GM18498 (cell line): Measurements from ENCODE around the gene P2RX3.

ENCODE experiments used
- ATAC-seq: cut with Tn5 transposase; IDR thresholded peaks from one replicate; pipeline ENCODE4 v1.9.1; 2021; ENCODE audit warnings: mild to moderate bottlenecking, moderate library complexity; ENCODE audit not compliant: unreplicated experiment

Gene P2RX3

DNA sequence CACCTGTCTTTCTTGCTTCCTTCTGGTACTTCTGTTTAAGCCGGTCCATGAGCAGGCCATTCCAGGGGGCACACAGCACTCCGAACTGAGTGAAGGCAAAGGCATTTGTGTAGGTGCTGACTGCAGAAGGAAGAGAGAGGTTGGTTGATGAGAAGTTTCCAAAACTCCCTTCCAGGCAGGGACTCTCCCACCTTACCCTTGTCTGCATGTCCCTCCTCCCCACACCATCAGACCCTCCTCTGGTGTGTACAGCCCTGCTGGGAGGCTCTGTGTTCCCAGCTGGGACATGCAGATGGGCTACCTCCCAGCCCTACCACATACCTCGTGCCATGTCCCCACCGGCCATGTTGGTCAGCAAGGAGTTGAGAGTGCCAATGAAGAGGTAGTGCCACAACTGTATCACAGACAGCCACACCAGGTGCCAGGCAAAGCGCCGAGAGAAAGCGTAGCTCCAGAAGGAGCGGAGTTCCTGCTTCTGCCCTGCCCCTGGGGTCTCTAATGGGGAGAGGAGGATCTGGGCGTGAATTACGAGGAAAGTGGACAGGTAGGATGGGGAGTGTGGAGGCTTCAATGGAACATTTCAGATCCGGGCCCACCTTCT lies 76.6 kb downstream of the P2RX3 start:
- ATAC-seq, result no peak

DNA sequence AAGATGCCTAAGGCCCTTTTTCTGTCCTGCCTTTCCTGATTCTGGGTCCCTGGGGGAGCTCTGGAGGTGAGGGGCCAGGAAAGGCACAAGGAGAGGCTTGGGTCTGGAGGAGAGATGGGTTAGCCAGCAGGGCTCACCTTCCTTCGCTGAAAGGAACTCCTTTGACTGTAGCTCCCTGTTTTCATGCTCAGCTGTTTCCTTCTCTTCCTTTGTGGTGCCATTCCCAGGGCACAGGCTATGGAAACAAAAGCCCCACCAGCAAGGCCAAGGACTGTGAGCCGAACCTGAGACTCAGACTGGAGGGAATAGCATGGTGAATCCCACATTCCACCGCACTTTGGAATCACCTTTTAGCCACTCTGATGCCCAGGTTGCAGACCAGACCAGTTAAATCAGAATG lies 78.3 kb downstream of the P2RX3 start:
- ATAC-seq, result no peak

DNA sequence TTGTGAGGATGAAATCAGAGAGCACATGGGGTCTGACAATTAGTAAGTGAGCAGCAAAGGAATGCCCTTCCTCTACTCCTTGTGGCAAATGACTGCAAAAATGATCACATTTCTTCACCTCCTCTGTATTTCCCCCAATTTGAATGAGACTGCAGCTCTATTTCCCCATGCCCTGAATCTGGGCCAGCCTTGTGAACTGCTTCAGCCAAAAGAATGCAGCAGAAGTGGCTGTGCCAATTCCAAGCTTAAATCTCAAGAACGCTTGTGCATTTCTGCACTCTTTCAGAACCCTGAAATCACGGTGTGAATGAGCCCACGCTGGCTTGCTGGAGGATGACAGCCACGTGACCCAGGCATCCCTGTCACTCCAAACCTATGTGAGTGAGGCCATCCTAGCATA lies 78.9 kb downstream of the P2RX3 start:
- ATAC-seq, result no peak

DNA sequence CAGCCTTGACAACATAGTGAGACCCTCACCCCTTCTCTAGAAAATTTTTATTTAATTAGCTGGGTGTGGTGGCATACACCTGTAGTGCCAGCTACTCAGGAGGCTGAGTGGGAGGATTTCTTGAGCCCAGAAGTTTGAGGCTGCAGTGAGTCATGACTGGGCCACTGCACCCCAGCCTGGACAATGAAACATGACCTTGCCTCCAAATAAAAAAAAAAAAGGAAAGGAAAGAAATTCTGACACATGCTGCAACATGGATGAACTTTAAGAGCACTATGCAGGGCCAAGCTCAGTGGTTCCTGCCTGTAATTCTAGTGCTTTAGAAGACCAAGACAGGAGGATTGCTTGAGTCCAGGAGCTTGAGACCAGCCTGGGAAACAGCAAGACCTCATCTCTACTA lies 80.0 kb downstream of the P2RX3 start:
- ATAC-seq, result no peak

DNA sequence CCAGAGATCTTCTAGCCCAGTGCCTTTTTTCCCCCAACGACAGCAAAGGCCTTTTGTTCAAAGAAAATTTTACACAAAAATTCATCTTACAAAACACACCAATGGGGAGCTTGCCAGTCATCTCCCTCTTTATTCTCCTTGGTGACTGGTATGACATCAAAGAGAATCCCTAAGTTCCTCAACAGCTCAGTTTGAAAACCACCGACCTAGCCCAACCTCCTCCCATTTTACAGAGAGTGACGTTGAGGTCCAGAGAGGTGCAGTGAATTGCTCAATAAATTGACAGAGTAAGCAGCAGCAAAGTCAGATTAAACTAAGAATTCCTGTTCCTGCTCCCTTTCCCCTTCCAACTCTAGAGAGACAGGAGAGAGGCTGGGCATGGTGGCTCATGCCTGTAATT lies 81.0 kb downstream of the P2RX3 start:
- ATAC-seq, result no peak

DNA sequence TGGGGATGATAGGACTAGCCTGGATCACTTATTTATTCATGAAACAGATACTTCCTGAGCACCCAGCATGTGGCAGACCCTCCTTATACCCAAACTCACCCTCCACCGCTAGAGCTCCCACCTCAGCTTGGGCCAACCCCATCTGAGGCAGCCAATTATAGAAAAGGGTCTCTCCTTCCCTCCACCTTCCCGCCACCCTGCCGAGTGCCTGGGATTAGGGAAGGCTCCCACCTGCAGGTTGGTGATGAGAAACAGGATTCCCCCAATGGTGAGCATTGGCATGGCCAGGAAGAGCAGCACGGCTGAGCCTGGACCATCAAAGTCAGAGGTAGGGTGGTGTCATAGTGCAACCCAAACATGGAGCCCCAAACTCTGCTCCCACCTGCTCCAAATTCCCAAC lies 82.9 kb downstream of the P2RX3 start:
- no peak for ATAC-seq

DNA sequence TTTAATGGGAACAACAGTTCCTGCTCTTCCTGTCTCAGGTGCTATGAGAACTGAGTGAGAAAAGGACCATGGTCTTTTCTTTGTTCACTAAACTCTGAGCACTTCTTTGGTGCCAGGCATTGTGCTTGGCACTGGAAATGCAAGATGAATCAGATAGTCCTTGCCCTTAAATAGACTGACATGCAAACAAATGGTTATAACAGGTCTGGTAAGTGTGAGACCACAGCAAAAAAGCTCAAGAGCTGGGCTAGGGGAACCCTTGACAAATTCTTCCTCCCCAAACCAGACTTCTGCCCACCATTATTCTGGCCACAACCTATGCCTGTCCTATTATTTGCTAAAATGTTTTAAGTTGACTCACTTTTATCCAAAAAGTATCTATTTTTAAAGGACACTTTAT lies 83.7 kb downstream of the P2RX3 start:
- ATAC-seq, result no peak
